HT-29 (cell line): Measurements from ENCODE around the gene DMXL1. TPM values are rescaled to one million over a fixed set of nuclear protein-coding genes. Genes with fewer than 3 reads are reported as not detected.

Source experiments
- DNase-seq: peaks from one replicate; pipeline ENCODE4 v3.0.0-alpha.2; 2015; ENCODE audit warnings: low spot score
- total RNA-seq: library from RNA; depleted of rRNA; stranded (reverse); fragments of >200 nt; shearing (Covaris generic); gene quantifications from 2 replicates; pipeline ENCODE4 v1.2.3, GENCODE V29; 2014

The DMXL1 gene
- total RNA-seq, 1 experiment from 2014 or later = 7.9 TPM

DNA sequence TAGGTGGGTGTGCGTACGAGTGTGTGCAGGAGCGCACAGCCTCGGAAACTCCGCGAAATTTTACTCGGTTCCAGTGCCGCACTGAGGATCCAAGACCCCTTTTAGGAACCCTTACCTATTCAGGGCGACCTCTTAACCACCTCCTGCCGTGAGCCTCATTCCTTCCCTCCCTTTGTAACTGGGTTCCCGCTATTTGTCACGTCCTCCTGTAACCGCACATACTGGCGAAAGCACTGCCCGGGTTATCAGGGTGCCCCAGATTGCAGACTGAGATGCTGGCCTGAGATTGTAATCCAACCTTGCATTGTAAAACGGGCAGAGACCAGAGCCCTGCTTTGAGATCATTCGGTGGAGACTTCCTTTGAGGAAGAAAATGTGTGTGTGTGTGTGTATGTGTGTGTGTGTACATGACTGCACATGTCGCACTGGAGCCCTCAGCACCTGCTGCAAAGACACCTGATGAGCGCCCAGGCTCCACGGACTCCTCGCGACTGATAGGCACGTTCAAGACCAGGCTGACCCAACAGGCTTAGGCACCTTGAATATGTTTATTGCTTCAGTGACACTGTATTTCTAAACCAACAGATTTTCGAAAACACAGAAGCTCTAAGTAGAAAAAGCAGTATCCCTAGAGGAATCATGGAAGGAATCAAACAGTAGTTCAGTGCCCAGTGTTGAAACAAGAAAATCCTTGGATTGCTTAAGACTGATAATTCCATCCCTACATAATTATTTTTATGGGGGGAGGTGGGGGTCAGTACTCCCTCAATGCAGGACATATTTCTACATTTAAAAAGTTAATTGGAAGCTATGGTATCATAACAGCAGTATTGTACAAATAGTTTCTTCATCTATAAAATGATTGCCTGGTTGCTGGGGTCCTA lies 198.4 kb downstream of the DMXL1 start:
- peak; percentile 71 for DNase-seq

DNA sequence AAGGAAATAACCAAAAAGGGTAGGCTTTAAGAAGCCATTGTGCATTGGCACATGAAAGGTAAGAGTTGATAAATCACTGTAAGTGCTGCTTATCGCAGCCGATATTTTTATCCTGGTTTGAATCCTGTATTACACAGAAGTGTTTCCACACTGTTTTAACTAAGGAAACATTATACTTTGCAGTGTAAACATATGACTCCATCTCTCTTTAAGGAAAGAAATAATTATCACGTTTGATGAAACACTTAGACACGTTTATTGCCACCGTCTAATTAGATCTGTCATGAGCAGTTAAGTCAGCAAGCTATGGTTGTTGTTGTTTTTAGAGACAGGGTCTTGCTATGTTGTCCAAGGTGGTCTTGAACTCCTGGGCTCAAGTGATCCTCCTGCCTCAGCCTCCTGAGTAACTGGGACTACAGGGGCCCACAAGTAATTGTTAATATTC lies 199.3 kb downstream of the DMXL1 start:
- no peak for DNase-seq

DNA sequence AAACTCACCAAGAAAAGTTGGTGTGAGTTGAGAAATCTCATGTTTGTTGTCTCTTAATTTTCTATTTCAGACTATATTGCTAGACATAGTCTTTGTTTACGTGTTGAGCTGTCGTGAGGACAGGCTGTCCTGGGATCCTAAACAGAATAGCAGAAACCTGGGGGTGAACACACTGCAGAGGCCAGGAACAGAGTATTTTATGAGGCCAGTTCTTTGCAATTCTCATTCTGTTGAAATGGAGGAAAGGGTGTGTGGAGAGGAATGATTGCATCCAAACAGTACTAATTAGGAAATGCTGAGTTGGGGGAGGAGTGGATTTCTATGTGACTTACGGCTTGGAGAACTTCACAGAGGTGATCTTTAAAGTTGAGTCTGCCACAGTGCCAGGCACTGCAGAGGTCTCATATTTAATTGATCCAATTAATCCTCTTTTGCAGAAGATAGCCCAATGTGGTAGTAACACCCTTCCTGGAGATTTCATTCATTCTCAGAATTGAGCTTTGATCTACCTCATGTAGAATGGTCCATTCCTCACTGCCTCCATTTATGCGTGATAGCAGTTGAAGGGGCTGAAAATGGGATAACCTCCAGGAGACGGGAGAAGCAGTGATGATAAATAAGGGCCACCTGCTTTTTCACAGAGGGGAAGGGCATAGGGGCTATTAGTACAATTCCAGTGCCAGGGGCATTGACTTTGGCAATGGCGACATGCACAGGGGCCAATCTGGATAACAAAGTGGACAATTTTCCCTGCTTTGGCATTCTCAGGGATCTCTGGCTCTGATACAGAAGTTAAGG lies 200.3 kb downstream of the DMXL1 start:
- no peak for DNase-seq

DNA sequence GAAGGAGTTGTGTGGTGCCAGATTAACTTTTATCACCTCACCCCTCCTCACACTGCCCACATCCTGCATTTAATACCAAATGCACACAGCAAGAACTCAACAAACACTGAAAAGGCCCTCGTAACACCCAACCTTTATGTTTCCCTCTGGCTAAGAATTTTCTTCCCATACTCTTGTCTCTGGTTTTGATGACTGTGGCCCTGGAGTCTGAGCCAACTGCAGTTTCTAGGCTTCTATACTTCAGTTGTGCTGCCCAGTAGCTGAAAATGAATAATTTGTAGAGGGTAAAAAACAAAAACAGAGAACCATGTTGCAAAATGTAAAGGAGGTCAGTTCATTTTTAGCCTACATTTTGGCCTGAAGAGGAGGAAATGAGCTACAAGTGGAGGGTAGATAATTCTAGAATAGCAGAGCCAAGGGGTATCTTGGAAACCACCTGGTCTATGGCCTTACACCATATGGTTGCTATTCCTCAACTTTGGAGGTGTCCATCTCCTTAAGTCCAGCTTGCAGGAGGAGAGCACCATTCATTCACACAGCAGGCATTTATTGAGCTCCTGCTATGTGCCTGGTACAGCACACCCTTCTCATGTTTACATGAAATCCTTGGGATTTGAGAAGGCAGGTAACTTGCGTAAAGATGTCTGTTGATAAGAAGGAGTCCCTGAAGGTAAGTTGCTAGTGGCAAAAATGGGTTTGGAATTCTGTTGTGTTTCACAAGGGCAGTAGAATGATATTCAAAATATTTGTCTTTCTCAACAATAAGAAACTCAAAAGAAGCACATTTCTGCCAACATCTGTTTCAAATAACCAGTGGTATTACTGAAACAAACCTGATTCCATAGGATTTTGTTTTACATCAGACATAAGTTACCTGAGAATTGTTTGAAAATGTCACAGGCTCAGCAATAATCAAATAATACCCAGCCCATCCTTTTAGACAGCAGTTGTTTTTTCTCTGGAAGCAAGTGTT lies 201.2 kb downstream of the DMXL1 start:
- no peak for DNase-seq

DNA sequence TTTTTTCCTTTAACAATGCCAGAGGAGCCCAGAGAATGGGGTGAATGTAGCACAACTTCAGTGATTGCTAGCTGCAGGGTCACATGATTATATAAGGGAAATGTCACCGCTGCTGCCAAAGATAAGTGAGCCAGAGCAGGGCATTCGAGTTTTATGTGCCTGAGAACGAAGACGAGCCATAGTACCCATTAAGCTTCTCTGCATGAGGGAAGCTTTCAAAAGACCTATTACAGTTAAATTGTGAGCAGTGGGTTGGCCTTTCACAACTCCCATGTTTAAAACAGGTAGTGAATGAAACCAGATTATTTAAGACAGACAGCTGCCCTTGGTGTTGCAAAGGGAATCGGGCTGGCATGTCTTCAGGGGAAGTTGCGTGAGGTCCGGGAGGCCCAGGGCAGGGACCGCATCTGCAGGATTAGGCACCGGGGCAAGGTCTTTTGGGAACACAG lies 202.5 kb downstream of the DMXL1 start:
- no peak for DNase-seq

DNA sequence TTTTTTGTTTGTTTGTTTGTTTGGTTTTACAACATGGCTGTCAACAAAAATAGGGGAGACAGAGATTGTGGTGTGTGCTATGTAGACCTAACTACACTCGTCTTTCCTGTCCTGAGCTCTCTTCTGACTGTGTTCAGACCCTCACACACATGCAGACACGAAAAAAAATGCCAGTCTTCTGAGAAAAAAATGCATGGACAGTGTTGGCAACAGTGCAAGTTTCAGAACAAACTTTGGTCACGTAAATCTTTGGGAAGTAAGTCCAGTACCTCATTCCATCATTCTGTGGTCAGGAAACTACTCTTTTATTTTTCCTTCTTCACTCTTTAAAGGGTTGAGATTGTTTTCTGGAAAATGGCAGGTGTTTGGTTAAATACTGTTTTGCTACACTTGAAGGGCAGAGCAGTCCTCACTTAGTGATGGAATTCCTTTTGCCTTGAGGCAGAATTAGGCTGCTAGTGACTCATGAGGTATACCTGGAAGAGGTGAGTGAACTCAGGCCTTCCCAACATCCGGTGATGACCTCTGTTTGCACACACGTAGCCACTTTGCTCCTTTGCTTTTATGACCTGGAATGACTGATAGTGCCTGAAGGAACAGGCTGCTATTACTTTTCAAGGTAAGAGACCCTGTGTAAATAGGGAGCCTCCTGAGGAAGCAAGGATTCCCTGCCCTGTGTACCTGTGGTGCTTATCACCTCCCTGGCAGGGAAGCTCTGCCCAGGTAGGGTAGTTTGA lies 203.3 kb downstream of the DMXL1 start:
- DNase-seq = peak; percentile 82

DNA sequence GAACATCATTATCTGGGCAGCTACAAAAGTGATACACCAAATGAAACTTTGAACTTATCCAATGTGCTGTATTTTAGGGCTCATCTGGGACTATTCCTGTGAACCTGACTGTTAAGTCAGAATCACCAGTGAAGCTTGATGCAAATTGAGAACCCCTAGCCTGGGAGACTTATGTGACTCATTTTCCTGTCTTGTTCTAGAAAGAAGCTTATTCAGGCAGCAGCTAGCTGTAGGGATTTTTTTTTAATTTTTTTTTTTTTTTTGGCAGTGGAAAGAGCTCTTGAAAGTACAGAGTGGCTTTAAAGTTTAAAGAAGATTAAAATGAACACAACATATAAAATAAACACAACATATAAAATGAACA lies 203.9 kb downstream of the DMXL1 start:
- no peak for DNase-seq

DNA sequence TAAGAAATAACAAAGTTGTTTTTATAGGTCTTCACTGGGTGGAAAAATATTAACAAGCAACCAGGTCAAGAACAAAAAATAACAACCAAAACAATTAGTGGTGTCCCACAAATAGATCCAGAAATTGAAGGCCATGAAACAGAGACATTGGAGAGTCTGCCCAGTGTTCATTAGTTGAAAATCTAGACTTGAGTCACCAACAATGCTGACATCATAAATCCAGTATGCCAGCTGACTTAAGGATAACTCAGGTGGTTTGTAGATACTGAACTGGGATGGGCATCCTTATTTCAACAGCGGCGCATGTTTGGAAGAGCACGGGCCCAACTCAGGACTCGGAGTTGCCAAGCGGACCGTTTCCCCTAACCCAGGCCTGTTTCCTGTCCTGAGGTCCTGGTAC lies 204.3 kb downstream of the DMXL1 start:
- DNase-seq = no peak

DNA sequence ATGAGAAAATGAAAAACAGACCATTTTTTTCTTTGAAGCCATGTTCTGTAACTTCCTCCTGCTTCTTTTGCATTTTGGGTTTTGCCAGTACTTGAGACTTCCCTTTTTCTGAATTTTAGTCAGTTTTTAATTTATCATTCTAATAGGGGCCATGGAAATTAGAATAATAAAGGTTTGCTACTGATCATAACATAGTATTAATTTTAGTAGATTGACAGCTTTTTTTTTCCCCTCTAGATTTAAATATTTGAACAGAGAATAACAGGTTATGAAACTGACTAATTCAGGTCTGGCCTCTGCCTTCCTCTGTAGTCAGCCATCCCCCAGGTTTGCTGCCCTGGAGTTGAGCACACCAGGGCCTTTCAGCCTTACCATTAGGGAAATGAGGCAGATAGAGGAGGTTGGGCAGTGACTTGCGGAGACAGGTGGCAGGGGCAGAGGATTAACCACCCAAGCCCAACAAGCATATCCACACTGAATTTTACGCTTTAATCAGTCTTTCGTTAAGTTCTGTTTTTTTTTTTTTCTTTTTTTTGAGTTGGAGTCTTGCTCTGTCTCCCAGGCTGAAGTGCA lies 204.8 kb downstream of the DMXL1 start:
- DNase-seq = no peak

DNA sequence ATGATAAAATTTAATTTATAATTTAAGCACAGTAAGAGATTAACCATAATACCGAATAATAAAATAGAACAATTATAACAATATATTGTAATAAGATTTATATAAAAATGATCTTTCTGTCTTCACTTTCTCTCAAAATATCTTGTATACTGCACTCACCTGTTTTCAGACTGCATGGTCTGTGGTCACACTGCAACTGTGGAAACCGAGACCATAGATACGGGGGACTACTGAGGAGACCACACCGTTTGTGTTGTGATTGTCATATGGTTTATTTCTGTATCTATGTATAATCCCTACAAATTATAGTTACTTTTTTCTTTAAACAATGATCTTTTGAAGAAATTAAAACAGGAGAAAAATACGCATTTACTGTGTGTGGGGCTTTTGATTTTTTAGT lies 206.1 kb downstream of the DMXL1 start:
- no peak for DNase-seq

DNA sequence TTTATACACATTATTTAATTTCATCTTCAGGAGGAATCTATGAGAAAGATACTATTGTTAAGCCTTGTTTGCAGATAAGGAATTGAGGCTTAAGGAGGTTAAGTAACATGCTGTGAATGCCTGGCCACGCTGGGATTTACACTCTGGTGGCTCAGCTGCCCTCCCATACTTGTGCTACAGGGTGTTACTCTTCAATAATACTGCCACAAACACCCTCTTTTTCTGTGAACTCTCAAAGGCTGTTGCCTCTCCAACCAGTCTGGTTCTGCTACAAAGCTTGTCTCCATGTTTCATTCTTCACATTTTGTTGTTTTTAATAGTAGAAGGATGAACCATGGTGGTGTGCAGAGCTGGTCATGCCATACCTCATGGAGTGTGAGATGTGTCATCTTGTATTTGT lies 208.2 kb downstream of the DMXL1 start:
- DNase-seq = no peak

DNA sequence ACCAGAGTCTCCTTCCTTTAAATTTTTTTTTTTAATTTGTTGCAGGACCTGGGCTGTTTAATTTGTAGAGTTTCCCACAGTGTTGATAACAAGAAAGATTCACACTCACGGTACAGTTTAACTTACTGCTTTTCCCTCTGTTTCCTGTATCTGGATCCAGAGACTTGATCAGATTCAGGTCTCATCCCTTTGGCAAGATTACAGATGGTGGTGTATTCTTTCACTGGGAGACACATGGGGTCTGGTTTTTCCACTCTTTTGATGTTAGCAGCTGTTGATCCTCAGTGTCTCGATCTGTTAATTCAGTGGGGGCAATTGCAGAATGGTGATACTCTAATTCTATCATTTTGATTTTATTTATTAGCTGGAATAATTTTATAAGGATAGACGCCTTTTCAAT lies 209.5 kb downstream of the DMXL1 start:
- no peak for DNase-seq

DNA sequence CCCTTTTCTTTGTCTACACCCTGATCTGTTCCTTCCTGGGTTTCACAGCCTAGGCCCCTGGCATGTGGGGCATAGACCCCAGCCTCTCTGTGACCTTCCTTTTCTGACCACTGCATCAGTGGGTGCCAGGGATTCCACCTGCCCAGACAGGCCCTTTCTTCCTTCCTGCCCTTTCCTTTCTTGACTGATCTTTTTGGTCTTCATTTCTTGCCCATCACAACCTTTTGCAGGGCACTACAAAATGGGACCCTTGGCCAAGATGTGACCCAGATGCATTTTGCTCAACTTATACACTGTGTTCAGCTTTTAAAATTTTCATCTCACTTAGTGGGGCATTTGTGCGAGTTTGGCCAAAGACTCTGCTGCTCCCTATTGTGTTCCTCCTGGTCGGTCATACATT lies 211.7 kb downstream of the DMXL1 start:
- no peak for DNase-seq

DNA sequence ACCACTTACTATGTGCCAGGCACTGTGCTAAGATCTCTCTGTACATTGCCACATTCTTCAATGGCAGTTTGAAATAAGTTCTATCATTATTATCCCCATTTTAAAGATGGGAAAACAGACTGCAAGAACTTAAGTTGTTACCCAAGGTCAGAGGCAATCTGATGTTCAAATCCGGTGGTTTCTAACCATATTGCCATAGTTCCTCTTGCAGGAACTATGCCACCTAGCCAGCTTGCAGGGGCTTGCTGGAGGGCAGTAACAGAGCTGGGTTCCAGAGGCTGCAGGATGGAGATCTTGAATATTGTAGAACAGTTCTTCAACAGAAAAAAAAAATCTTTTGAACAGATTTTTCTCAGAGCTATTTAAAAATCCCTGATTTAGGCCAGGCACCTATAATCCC lies 213.1 kb downstream of the DMXL1 start:
- no peak for DNase-seq

DNA sequence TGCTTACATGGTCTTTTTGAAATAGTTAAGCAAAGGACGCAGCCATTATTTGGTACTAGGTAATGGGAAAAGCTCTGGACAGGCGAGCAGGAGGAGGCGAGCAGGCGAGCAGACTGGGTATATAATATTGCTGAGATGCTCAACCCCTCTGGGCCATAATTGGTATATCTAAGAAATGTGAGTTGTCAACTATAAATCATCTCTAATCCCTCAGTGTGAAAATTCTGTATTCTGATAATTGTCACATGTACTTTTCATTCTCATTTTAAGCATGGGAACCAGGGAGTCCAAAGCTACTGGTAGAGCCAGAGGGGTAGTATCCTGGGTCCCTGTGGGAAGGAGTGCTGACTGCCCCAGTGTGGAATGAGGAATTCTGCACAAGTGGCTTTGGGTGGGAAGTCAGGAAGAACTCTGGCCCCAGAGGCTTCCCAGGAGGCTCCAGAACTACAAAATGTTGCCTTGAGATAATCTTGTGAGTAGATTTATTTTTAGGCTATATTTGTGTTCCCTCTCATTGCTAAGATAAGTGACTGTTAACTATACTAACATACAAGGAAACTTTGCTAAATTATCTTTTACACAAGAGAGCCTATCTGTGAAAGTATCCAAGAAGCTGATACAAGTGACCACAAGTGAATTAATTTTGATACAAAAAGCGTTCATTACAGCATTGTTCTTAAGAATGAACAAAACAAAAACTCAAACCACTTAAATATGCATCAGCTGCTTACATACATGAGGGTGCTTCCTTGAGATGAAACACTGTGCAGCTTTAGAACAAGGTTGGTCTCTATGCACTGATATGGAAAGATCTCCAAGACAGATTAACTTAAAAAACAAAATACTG lies 214.4 kb downstream of the DMXL1 start:
- DNase-seq = no peak

DNA sequence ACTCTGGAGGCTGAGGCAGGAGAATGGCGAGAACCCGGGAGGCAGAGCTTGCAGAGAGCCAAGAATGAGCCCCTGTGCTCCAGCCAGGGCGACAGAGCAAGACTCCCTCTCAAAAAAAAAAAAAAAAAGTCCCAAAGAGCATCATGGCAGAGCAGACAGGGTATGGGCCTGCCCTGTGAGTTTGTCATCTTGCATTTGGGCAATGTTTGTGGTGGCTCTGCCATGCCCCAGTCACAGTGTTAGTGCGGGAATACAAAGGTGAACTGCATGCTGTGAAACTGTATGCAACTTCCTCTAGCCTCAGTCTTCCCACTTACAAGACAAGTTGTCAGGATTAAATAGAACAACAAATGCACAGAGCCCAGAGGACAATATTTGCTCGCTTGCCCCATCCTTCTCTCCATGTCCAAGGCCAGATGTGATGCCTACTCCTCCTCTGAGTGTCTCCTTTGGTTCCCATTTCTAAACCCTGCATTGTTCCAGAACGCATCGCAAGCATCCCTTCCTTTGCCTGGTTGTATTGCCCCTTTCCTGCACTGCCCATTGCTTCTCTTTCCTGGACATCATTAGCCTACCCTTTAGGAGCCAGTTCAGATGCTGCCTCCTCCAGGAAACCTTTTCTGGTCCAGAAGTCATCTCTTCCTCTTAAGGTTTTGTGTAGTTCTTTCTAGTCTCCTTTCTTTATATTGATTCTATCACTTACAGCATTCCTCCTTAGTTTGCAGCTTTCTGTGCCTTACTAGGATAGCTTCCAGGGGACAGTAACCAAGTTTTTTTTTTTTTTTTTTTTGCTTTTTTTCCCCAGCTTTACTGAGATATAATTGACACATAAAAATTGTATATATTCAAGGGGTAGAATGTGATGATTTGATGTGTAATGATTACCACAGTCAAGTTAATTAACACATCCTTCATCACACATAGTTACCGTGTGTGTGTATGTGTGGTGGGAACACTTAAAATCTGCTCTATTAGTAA lies 215.9 kb downstream of the DMXL1 start:
- no peak for DNase-seq

DNA sequence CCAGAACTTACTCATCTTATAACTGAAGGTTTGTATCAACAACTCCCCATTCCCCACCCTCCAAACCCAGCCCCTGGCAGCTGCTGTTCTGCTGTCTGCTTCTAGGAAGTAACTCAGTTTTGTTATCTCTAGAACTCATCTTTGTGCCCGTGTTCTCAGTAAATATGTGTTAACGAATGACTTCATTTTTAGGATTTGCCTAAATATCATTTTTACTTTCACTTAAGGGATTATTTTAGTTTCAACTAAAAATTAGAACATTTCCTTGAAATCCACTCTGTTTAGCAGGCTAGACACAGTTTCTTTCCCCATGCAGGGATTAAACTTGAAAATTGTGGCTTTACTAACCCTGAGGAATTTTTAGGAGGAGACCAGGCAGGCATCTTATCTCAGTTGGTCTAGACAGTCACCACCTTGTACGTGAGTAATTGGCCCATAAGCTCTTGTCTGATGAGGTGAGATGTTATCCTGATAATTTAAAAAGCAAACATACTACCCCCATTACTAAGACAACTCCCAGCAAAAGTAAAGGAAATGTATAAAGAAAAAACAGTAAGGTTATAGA lies 216.7 kb downstream of the DMXL1 start:
- peak; percentile 68 for DNase-seq
